Neural crest cell (in vitro differentiated cells): ENCODE data around the gene PEX7. TPM values are rescaled to one million over a fixed set of nuclear protein-coding genes. Genes with fewer than 3 reads are reported as not detected.
"Not testable (repeated sequence)": the region's sequence is repeated elsewhere in the genome, so short reads cannot be mapped to it uniquely, and the experiment has no call there.

Experiments
- DNase-seq: peaks from one replicate; pipeline ENCODE4 v3.0.0; 2021; ENCODE audit warnings: low read depth, mixed read lengths, low spot score
- H3K27ac Mint-ChIP-seq: one replicate; pipeline ENCODE4 v1.8.0; 2021; ENCODE audit warnings: mild to moderate bottlenecking, mixed read lengths; ENCODE audit not compliant: unreplicated experiment
- H3K27me3 Mint-ChIP-seq: 2 replicates; pipeline ENCODE4 v1.8.0; 2021; ENCODE audit warnings: low read depth, mild to moderate bottlenecking, mixed read lengths
- H3K36me3 Mint-ChIP-seq: 2 replicates; pipeline ENCODE4 v1.8.0; 2021; ENCODE audit warnings: low read depth, mild to moderate bottlenecking, mixed read lengths
- H3K4me1 Mint-ChIP-seq: 2 replicates; pipeline ENCODE4 v1.8.0; 2021; ENCODE audit warnings: mixed read lengths
- H3K4me3 Mint-ChIP-seq: one replicate; pipeline ENCODE4 v1.8.0; 2021; ENCODE audit warnings: mild to moderate bottlenecking, mixed read lengths
- H3K9me3 Mint-ChIP-seq: 2 replicates; pipeline ENCODE4 v1.8.0; 2021; ENCODE audit warnings: mixed read lengths
- total RNA-seq: library from RNA; stranded (reverse); gene quantifications from 2 replicates; pipeline ENCODE4 v1.2.1, GENCODE V29; 2021
- TF ChIP-seq, protein P1 (sequence below): fragments of 200-600 bp; sonication (generic); conservative IDR thresholded peaks from 2 replicates; pipeline ENCODE4 v1.5.0; 2021; ENCODE audit warnings: antibody characterized with exemption, mild to moderate bottlenecking

Gene PEX7
- total RNA-seq, 1 donor from 2014 or later = 5.3 TPM

GRCh38 chr6:136895901-136896300 is 73.5 kb downstream of the PEX7 start:
- Mint-ChIP-seq H3K27me3 (no peaks in the 10 kb centered on the region), H3K36me3 (peaks cover 5% of the 10 kb centered on the region), H3K4me1 (peaks cover 11% of the 10 kb centered on the region), H3K4me3 (no peak overlapping the region), H3K27ac (no peak overlapping the region), H3K9me3 (no peaks in the 10 kb centered on the region)
- TF ChIP-seq, protein P1, sequence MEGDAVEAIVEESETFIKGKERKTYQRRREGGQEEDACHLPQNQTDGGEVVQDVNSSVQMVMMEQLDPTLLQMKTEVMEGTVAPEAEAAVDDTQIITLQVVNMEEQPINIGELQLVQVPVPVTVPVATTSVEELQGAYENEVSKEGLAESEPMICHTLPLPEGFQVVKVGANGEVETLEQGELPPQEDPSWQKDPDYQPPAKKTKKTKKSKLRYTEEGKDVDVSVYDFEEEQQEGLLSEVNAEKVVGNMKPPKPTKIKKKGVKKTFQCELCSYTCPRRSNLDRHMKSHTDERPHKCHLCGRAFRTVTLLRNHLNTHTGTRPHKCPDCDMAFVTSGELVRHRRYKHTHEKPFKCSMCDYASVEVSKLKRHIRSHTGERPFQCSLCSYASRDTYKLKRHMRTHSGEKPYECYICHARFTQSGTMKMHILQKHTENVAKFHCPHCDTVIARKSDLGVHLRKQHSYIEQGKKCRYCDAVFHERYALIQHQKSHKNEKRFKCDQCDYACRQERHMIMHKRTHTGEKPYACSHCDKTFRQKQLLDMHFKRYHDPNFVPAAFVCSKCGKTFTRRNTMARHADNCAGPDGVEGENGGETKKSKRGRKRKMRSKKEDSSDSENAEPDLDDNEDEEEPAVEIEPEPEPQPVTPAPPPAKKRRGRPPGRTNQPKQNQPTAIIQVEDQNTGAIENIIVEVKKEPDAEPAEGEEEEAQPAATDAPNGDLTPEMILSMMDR = no peak
- DNase-seq = no peak

DNA sequence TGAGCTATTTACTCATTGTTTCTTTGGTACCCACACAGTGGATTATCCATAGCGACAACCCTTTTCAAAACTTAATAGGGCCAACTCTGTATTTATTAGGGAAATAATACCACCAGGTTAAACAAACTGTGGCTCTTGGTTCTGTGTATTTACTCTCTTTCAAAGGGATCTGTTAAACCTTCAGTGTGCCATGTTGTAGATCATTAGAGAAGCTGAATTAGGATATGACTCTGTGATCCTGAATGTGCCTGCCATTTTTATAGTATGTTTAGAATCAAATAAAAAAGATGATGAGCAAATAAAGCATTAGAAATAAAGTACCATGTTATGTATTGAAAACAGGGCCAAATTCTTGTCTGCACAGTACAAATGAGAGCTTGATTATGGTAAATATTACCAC is 74.7 kb downstream of the PEX7 start:
- Mint-ChIP-seq H3K4me1 (peaks cover 8% of the 10 kb centered on the region), H3K36me3 (peaks cover 10% of the 10 kb centered on the region), H3K9me3 (no peaks in the 10 kb centered on the region), H3K27ac (no peak overlapping the region), H3K27me3 (no peaks in the 10 kb centered on the region), H3K4me3 (no peak overlapping the region)
- no peak for DNase-seq
- TF ChIP-seq, protein P1 = no peak

DNA sequence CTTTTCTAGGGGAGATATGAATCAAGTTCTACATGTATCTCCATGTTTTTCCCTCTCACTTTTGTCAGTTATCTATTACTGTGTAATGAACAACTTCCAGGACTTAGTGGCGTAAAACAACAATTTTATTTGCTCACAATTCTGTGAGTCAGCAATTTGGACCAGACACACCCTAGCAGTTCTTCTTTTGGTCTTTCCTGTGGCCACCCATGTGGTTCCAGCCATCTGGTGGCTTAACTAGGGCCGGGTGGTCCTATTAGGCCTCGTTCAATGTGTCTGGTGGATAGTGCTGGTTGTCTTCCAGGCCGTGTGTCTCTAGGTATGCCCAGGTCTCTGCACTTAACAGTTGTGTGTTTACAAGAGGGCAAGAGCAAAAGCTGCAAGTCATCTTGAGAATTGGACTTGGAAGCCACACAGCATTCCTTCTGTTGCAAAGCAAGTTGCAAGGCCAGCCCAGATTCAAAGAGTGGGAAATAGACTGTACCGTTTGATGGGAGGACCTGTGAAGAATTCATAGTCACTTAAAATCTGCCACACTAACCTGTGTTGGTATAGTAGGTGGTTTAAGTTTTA is 78.9 kb downstream of the PEX7 start:
- TF ChIP-seq, protein P1 = no peak
- Mint-ChIP-seq H3K9me3 (no peaks in the 10 kb centered on the region), H3K27me3 (no peaks in the 10 kb centered on the region), H3K27ac (no peak overlapping the region), H3K36me3 (peaks cover 12% of the 10 kb centered on the region), H3K4me1 (peaks cover 2% of the 10 kb centered on the region), H3K4me3 (no peak overlapping the region)
- no peak for DNase-seq

GRCh38 chr6:136904477-136904876 is 82.1 kb downstream of the PEX7 start:
- H3K27ac Mint-ChIP-seq, H3K9me3 Mint-ChIP-seq, H3K4me3 Mint-ChIP-seq, H3K27me3 Mint-ChIP-seq, H3K4me1 Mint-ChIP-seq, DNase-seq: not testable (repeated sequence)
- peaks cover 12% of the 10 kb centered on the region for H3K36me3 Mint-ChIP-seq

DNA sequence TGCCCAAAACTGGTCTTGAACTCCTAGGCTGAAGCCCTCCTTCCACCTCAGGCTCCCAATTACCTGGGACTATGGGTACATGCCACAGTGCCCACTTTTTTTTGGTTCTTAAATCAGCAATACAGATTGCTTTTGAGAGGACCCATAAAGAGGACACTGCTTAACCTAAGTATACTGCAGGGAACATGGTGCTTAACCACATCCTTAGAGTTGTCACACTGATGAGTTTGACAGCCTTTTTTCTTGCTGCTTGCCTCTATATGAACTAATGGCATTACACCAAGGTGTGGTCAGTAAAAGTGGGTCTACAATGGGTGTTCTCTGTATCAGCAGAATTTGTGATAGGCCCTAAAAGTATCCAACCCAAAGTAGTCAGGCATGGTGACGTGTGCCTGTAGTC is 92.6 kb downstream of the PEX7 start:
- Mint-ChIP-seq H3K4me1 (no peaks in the 10 kb centered on the region), H3K36me3 (peaks cover 2% of the 10 kb centered on the region), H3K4me3 (no peak overlapping the region), H3K27ac (no peak overlapping the region), H3K27me3 (peaks cover 16% of the 10 kb centered on the region), H3K9me3 (no peaks in the 10 kb centered on the region)
- DNase-seq = no peak
- TF ChIP-seq, protein P1 = no peak

GRCh38 chr6:136918706-136919105 is 96.3 kb downstream of the PEX7 start:
- DNase-seq = no peak
- H3K4me3 Mint-ChIP-seq = peak overlapping the region; percentile 8
- H3K4me1 Mint-ChIP-seq = peaks cover 6% of the 10 kb centered on the region
- peaks cover 44% of the 10 kb centered on the region for H3K27me3 Mint-ChIP-seq
- H3K9me3 Mint-ChIP-seq = no peaks in the 10 kb centered on the region
- TF ChIP-seq, protein P1 = no peak
- no peak overlapping the region for H3K27ac Mint-ChIP-seq
- H3K36me3 Mint-ChIP-seq = peaks cover 2% of the 10 kb centered on the region
